Measurements from ENCODE around the gene CLPSL2. TPM values are rescaled to one million over a fixed set of nuclear protein-coding genes. Genes with fewer than 3 reads are reported as not detected.

The CLPSL2 gene
- total and polyA plus RNA-seq, 8 donors = not detected

GRCh38 chr6:35787266-35788218 is 11.1 kb downstream of the CLPSL2 start:
- Histone ChIP-seq H3K9me3 (no peaks in the 10 kb centered on the region), H3K4me1 (peaks cover 0 to 8% (median 0%) of the 10 kb centered on the region in 4 donors), H3K27ac (no peak overlapping the region), H3K27me3 (peaks cover 13 to 53% (median 28%) of the 10 kb centered on the region in 3 donors), H3K4me3 (no peak overlapping the region), H3K36me3 (no peaks in the 10 kb centered on the region)
- TF ChIP-seq POLR2A (IDR thresholded peaks at IDR 0.05) = no peak
- TF ChIP-seq POLR2AphosphoS5 (IDR thresholded peaks at IDR 0.05) = no peak
- TF ChIP-seq CTCF (IDR thresholded peaks at IDR 0.05) = no peak
- TF ChIP-seq EP300 (IDR thresholded peaks at IDR 0.05) = no peak
- 74 to 81% (median 77%) methylated on average over 13 of the region's 13 CpGs for WGBS, 5 donors
- DNase-seq = no peak
- intact Hi-C loops (cut with DNase I; ENCODE audit: low total_unique reads) = no loop called here

GRCh38 chr6:35788423-35788982 is 12.1 kb downstream of the CLPSL2 start:
- intact Hi-C loops (cut with DNase I; ENCODE audit: low total_unique reads) = no loop called here
- Histone ChIP-seq H3K27ac (no peak overlapping the region), H3K36me3 (no peaks in the 10 kb centered on the region), H3K4me3 (no peak overlapping the region), H3K27me3 (peaks cover 13 to 45% (median 28%) of the 10 kb centered on the region in 3 donors), H3K4me1 (peaks cover 0 to 8% (median 0%) of the 10 kb centered on the region in 4 donors), H3K9me3 (no peaks in the 10 kb centered on the region)
- no peak for DNase-seq
- 59 to 65% (median 60%) methylated on average over 4 of the region's 4 CpGs for WGBS, 5 donors
- TF ChIP-seq CTCF (IDR thresholded peaks at IDR 0.05) = no peak
- TF ChIP-seq EP300 (IDR thresholded peaks at IDR 0.05) = no peak
- no peak for TF ChIP-seq POLR2AphosphoS5 (IDR thresholded peaks at IDR 0.05)
- no peak for TF ChIP-seq POLR2A (IDR thresholded peaks at IDR 0.05)

DNA sequence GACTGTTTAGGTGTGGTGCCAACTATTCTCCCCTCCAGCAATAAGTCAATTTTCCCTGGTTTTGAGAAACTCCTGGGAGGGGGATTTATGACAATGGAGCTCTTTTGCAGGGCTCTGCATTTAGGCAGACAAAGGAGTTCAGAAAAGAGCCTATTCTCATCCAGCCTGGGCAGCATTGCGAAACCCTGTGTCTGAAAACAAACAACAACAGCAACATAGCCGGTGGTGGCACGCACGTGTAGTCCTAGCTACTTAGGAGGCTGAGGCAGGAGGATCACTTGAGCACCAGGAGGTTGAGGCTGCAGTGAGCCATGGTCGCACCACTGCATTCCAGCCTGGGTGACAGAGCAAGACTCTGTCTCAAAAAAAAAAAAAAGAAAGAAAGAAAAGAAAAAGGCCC is 14.3 kb downstream of the CLPSL2 start:
- 74 to 80% (median 78%) methylated on average over 5 of the region's 5 CpGs for WGBS, 5 donors
- peaks cover 13 to 50% (median 28%) of the 10 kb centered on the region in 3 donors for H3K27me3 ChIP-seq
- intact Hi-C loops (cut with DNase I; ENCODE audit: low total_unique reads) = no loop called here

More for the DNA sequence above, 14.3 kb downstream of the CLPSL2 start:
- H3K4me1 ChIP-seq = peaks cover 0 to 8% (median 0%) of the 10 kb centered on the region in 4 donors
- TF ChIP-seq POLR2A (IDR thresholded peaks at IDR 0.05) = no peak
- TF ChIP-seq POLR2AphosphoS5 (IDR thresholded peaks at IDR 0.05) = no peak
- no peak for TF ChIP-seq EP300 (IDR thresholded peaks at IDR 0.05)
- TF ChIP-seq CTCF (IDR thresholded peaks at IDR 0.05) = no peak
- H3K36me3 ChIP-seq = no peaks in the 10 kb centered on the region
- no peak for DNase-seq
- no peak overlapping the region for H3K4me3 ChIP-seq
- H3K27ac ChIP-seq = no peak overlapping the region
- H3K9me3 ChIP-seq = no peaks in the 10 kb centered on the region

Measured in stomach (tissue), 9 donors.